ENCODE results near the gene CFAP47. TPM values are rescaled to one million over a fixed set of nuclear protein-coding genes. Genes with fewer than 3 reads are reported as not detected.

CFAP47 gene
- total RNA-seq, 2 donors from 2014 or later, result 0.78 TPM; not detected in 1

GRCh38 chrX:36431819-36432218 lies 512.3 kb downstream of the CFAP47 start:
- TF ChIP-seq CTCF (IDR thresholded peaks at IDR 0.05), result no peak
- TF ChIP-seq POLR2A (IDR thresholded peaks at IDR 0.05), result no peak

GRCh38 chrX:36434522-36434921 lies 515.0 kb downstream of the CFAP47 start:
- DNase-seq (no peak), ATAC-seq (no peak)
- intact Hi-C loops (cut with DNase I), result no loop called here
- no peaks in the 10 kb centered on the region for H3K27me3 ChIP-seq
- H3K9me3 ChIP-seq, result no peaks in the 10 kb centered on the region
- WGBS, 2 donors, result 81 to 100% methylated on average over 1 of the region's 1 CpG
- no peak overlapping the region for H3K4me3 ChIP-seq
- no peaks in the 10 kb centered on the region for H3K36me3 ChIP-seq (replicated peaks in 1 of 2; ENCODE audit: insufficient read depth in 1 of 2, low read depth in 2 of 2)
- no peak for TF ChIP-seq CTCF (IDR thresholded peaks at IDR 0.05)
- TF ChIP-seq POLR2A (IDR thresholded peaks at IDR 0.05), result no peak
- no peak overlapping the region for H3K27ac ChIP-seq
- no peaks in the 10 kb centered on the region for H3K4me1 ChIP-seq

More at GRCh38 chrX:36431819-36432218, 512.3 kb downstream of the CFAP47 start:
- DNase-seq, result no peak
- H3K9me3 ChIP-seq, result no peaks in the 10 kb centered on the region
- intact Hi-C loops (cut with DNase I), result no loop called here
- ATAC-seq, result no peak
- no peak overlapping the region for H3K27ac ChIP-seq
- H3K36me3 ChIP-seq (replicated peaks in 1 of 2; ENCODE audit: insufficient read depth in 1 of 2, low read depth in 2 of 2), result no peaks in the 10 kb centered on the region
- 55 to 68% methylated on average over 3 of the region's 3 CpGs for WGBS, 2 donors
- H3K4me1 ChIP-seq, result no peaks in the 10 kb centered on the region
- no peak overlapping the region for H3K4me3 ChIP-seq
- H3K27me3 ChIP-seq, result no peaks in the 10 kb centered on the region

Small RNA genes lying within 50 kb of the gene (small RNA-seq; reads per million reads assigned to genes)
- gene RNU6-641P, result not detected

Other genes starting within 250 kb of the CFAP47 start
- gene MAGEB16, start 121.4 kb upstream of the CFAP47 start, total RNA-seq, result not detected